NCI-H446 (cell line): ENCODE results near the gene RPS6KB2.
A peak's percentile ranks its signal among the peaks of the same experiment; 100 is the strongest.
"Not testable (repeated sequence)": the region's sequence is repeated elsewhere in the genome, so short reads cannot be mapped to it uniquely, and the experiment has no call there.

Experiments
- DNase-seq, 2 experiments: peaks; one replicate each; lab custom pipeline; 2025; lab: John Stamatoyannopoulos, UW

RPS6KB2 gene

DNA sequence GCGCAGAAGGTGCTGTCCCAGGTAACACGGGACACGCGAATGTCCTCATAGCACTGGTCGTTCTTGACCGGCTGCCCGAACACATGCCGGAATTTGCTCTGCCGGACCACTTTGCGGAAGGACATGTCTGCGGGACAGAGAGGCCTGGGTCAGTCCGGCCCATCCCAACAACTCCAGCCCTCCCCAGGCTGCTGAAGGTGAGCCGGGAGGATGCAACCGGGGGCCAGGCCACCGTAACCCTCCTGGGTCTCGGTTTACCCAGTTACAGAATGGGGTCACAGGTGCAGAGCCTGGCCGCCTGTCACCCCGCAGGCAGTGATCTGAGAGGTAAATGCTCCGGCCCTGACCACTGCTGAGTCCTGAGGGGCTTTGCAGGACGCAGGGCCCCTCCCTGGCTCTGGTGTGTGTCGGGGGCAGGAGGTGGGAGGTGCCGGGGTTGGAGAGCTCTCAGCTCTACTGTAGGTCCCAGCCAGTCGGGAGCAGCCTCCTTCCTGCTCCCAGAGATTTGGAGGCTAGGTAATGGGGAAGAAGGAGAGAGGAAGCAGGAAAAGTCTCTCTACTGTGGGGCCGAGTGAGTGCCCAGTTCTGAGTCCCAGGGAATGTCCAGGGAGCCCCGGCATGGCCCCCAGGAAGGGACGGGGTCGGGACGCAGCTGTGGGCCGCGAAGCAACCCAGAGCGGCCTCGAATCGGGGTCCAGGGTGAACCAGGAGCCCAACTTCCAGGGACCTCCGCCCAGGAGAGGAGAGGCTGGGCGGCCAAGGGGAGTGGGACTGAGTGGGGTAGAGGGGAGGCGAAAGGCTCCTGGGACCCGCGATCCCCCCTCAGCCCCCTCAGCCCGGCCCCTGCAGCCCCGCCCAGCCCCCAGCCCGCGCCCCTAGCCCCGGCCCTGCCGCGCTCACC lies 14.5 kb downstream of the RPS6KB2 start:
- no peak for DNase-seq

DNA sequence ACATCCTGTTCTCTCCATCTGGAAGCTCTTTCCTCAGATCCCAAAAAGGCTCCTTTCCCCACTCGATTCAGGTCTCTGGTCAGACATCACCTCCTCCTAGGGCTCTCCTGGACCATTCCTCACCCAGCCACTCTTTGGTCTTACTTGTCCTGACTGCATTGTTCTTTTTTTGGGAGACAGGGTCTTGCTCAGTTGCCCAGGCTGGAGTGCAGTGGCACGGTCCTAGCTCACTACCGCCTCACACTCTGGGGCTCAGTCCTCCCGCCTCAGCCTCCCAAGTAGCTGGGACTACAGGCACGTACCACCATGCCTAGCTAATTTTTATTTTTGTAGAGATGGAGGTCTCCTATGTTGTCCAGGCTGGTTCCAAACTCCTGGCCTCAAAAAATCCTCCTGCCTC lies 17.2 kb downstream of the RPS6KB2 start:
- no peak for DNase-seq

DNA sequence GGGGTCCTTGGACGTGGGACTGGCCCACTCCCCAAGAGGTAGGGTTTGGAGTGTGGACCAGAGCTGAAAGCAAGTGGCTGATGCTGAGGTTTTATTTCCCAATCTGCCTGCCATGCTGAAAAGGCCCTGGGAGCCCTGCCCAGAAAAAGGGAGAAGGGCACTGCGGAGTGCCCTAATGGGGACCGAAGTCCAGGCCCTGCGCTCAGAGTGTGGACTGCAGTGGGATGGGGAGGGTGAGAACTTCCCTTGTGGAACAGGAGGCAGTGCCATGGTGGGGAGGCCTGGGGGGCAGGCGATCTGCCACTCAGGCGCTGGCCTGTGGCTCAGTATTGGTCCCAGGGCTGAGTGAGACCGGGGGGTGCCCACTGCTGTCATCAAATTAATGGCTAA lies 19.9 kb downstream of the RPS6KB2 start:
- DNase-seq, result no peak

DNA sequence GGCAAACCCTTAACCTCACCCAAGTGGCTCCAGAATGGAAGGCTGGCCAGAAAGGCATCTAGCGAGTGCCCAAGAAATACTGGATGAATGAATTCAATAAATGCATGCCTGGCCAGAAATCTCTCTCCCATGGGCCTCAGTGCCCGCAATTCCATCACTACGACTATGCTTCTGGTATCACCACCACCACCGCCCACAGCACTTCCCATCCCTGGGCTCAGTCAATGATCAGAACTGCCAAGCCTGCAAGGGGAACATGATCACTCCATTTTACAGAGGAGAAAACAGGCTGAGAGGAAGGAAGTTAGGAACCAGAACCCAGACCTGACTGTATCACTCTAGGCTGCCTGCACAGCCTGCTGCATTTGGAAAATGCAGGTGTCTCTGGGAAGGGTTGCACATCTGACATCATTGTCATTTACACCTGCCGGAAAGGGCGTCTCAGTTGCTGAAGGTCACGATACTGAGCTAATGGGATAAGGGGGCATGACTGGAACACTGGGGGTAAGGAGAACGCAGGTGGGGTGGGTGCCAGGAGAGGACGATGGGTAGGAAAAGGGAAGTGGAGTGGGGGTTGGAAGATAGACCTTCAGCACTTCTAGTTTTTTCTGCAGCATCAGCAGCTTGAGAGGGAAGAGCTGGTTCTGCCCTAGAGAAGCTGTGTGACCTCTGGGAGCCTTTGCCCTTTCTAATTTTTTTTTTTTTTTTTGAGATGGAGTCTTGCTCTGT lies 21.0 kb downstream of the RPS6KB2 start:
- DNase-seq, result no peak

DNA sequence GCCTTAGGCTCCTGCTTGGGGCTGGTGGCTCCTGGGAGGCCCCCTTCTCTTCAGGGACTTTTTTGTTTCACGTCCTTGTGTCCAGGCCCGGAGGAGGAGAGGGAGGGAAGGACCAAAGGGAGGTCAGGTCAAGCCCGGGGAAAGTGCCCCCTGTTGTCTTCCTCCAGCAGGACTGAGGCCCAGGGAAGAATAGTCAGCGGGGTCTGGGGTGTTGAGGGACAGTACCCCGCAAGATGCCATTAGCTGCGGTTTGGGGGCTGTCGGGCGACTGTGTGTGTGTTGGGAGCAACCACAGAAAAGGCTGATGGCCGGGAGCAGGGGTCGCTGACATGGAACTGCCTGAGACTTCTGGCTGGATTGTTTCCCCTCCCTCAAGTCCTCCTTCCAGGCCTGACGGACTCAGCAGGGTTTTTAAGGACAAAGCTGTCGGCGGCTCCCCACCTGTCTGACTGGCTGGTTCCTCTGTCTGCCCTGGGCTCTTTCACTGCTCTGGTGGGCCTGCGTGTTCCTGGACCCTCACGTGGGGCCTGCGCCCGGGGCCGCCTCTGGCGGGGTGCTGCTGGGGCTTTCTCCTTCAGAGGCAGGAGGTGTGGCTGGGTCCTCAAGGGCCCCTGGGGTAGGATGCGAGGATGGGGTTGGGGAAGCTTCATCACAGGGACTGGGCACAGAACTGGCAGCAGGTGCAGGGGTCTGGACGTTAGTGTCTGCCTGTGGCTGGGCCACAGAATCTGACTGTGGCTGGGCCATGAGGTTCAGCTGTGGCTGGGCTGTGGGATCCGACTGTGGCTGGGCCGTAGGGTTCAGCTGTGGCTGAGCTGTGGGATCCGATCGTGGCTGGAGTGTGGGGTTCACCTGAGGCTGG lies 22.7 kb downstream of the RPS6KB2 start:
- DNase-seq, result no peak

DNA sequence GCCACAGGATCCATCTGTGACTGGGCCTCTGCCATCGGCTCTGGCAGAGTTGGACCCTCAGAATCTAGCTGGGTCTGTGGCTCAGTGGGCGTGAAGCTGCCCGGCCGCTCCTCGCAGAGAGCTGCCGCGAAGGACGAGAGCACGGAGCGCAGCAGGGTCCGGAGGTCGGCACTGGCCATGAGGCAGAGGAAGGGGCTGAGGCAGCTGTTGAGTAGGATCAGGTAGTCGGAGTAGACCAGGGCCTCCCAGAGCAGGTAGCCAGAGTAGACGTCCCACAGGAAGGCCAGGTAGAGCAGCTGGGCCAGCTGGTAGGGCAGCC lies 23.3 kb downstream of the RPS6KB2 start:
- DNase-seq, result no peak

DNA sequence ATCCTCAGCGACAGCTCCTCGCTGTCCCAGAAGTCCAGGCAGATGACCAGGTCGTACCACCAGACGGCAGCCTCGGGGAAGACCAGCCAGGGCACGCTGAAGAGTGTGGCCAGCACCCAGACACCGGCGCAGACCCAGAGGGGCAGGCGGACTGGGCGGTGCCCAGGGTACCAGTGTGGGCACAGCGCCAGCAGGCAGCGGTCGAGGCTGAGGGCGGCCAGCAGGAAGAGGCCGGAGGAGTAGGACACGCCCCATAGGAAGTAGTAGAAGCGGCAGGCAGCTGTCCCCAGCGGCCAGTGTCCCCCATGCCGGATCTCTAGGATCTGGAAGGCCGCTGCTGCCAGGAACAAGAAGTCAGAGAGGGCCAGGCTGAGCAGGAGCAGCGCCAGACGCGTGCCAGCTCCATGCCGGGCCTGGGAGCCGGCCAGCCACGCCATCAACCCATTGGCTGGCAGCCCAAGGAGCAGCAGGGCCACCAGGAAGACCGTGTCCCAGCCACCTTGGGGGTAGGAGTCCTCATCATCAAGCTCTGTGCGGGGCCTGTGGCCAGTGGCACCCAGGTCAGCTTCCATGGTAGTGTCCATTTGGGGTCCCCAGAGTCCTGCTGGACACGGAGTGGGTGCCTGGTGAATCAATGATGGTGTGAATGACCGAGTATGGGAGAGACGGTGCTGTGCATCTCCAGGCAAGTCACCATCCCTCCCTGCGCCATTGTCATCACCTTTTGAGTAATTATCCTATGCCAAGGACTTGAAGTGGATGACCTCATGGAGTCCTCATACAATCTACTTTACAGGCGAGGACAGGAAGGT lies 24.1 kb downstream of the RPS6KB2 start, which contains the start of gene GPR152:
GPR152 (minus strand) TSS at position 589 of the 812 bp plus-strand sequence; CDS start at position 584, 5 bp downstream.
- peak in 1 of 2 experiments; percentile 68 for DNase-seq

DNA sequence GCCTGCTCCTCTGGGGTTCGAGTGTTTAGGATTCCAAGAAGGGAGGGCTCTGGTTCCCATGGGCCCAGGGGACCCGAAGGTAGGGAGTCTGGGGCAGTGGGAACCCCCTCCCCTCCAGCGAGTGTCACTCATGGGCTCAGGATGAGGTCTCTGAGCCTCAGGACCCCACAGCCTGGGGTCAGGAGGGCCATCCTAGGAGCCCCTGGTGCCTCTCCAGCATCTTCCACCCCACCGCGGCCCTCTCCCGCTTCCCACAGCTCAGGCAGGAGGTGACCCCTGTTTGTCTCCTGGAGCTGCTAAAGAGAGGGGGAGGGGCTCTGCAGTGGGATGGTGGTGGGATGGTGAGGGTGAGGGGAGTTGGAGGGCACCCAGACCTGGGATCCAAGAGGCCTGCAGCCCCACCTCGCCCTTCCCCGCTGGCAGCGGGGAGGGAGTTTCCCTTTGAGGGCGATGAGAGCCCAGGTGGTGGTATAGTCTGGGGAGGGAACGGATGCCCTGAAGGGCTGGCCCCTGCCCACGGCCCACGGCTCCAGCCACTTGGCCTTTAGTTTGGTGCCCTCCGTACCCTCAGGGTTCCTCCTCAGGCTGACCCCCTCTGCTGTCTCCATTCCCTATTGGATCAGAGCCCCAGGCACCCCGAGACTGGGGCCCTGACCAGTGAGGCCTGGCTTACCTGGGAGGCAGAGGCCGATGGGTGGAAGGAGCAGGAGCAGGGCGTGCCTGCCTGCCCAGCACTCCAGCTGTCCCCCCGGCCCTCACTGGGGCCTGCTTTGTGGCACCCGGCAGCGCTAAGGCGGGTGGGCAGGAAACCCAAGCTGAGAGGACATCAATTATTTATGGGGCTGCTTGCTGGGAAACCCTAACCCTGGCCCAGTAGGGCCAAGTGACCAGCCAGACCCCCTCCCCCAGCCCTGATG lies 25.8 kb downstream of the RPS6KB2 start:
- no peak for DNase-seq

DNA sequence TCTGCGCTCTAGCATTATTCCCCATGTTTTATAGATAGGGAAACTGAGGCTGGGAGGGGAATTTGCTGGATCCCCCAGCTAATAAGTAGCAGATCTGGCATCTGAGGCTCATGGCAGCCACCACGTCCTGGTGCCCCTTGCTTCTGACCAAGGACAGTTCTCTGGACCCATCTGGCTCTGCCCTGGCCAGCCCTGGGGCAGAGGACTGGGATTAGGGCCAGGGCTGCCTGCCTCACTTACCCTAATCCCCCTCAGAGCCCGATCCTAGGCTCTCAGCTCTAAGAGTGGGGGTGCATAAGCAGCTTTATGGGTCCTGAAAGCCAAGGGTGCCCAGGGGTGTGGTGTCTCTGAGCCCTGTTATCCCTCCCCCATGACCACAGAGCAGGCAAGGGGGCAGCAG lies 26.8 kb downstream of the RPS6KB2 start, which contains the start of gene CABP4:
CABP4 (plus strand) TSS at position 301 of the 400 bp plus-strand sequence; CDS start at position 371, 70 bp downstream.
- DNase-seq, result no peak

DNA sequence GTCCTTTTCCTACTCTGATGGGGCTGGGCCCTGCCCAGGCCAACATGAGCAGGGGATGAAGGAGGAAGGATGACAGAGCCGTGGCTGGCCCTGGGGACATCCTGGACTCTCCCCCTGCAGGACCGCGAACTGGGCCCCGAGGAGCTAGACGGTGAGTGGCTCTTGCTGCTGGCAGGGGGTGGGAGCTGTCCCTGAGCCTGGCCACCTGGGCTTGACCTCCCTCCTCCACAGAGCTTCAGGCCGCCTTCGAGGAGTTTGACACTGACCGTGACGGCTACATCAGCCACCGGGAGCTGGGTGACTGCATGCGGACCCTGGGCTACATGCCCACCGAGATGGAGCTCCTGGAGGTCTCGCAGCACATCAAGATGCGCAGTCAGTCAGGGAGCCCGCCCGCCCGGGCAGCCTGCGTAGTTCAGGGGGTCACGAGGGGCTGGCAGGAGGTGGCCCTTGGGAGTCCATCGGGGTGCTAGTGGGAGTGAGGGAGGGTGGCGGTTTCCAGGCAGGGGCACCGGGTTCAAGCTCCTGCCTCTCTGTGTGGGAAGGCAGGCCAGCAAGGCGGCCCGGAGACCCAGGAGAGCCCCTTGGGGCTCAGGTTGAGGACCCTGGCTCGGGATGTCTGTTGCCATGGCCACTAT lies 27.9 kb downstream of the RPS6KB2 start:
- no peak for DNase-seq

DNA sequence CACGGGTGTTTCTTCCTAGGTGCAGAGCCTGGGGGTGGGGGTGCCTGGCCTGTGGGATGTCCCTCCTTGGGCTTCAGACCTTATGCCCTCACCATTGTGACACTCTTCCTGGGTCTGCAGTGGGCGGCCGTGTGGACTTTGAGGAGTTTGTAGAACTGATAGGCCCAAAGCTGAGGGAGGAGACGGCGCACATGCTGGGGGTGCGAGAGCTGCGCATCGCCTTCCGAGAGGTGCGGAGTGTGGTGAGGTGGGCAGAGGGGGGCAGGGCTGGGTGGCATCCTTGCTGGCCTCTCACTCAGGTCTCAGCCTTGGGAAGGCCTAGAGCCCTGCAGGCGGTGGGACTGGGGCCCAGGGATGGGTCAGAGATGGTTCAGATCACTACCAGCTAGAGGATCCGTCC lies 29.2 kb downstream of the RPS6KB2 start:
- no peak for DNase-seq

DNA sequence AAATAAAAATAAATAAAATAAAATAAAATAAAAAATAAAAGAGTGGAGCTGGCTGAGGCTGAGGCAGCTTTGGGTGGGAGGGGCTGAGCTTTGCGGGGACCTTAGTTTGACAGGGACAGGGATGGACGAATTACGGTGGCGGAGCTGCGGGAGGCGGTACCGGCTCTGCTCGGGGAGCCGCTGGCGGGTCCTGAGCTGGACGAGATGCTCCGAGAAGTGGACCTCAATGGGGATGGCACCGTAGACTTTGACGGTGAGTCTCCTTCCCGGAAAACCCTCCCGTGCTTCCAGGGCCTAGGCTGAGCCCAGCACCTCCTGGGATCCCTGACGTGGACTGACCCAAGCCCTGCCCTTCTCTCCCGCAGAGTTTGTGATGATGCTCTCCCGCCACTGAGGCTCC lies 30.0 kb downstream of the RPS6KB2 start:
- no peak for DNase-seq

DNA sequence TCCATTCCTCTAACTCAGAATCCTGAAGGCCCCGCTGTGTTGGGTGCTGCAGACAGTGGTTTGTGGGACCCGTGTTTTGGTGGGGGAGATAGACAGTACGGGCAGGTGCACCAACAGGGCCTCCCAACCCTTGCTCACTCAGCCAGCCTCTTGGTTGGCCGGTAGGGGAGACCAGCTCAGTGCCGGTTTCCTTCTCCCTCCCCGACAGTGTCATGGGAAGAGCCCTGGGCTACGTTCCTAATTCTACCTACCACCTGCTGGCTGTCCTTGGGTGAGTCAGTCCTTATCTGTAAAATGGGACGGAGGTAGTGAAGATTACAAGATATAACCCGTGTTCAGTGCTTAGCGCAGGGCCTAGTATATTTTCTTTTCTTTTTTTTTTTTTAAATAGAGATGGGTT lies 34.9 kb downstream of the RPS6KB2 start:
- DNase-seq, result no peak

DNA sequence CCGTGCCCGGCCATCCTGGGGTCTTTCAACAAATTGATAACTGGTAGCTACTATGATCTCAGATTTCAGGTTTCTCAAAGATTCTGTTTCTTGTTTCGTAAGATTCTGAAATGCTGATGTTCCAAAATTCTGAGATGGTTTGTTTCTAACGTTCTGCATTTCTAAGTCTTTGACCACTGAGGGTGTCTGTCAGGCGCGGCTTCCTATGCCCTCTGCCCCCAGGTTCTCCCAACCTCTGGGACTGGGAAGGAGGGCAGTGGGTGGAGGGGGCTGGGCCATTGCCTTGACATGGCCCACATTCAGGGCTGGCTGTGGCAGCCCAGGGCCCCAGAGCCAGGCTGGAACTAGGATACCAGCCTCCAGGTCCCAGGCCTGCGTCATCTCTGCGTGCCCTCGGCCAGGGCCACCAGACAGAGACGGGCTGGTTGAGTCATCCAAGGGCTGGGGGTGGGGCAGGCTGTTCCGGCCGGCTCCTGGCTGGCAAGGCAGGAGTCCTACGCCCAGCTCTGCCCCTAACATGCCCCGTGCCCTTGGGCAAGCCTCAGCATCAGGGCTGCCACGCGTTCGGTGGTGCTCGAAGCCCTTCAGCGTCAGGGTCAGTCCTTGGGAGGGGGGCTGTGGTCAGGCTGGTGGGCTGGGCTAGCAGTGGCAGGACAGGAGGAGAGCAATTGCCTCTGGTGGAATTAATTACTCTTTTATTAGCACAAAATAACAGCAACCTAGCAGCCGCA lies 35.6 kb downstream of the RPS6KB2 start:
- DNase-seq, result no peak

DNA sequence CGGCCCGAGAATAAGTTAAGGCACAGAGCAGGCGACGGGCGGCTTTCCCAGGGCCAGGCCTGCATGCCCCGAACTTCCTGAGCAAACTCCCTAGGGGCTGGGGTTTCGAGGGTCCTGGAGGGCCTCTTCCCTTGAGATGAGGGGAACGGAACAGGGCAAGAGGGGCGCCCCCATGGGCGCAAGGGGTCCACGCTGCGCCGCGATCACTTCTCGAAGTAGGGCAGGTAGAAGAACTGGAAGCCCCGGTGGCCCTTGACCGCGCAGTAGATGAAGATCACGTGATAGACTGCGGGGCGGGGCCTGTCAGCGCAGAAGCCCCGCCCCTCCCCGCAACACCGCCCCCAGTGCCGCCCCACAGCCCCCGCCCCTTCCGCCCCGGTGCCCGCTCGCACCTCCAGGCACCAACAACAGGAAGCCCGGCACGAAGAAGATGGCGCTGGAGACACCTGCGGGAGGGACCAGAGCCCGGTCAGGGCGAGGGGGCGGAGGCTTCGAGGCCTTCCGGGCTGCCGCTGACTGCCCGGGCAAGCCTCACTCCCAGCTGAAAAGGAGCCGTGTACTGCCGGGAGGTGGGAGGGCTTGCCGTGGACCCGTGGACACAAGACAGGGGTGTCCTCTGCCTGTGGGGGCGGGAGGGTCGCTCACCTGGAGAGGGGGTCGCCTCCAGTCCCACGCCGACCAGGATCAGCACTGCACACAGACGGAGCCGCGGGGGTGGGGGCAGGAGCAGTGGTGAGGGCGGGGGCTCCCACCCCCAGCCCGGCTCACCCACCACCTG lies 36.3 kb downstream of the RPS6KB2 start:
- DNase-seq, result no peak

DNA sequence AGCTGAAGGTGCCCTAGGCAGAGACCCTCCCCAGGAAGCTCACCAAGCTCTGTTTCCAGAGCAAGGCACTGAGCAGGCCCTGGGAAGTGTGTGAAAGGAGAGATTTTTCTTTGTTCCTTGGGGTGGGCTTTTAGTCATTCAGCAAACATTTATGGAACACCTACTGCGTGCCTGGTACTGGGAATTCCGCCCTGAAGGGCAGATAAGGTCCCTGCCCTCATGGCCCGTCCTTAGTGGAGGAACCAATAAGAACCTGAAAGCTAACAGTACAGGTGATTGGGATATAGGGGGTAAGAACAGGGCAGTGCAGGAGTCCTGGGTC lies 36.9 kb downstream of the RPS6KB2 start:
- no peak for DNase-seq

DNA sequence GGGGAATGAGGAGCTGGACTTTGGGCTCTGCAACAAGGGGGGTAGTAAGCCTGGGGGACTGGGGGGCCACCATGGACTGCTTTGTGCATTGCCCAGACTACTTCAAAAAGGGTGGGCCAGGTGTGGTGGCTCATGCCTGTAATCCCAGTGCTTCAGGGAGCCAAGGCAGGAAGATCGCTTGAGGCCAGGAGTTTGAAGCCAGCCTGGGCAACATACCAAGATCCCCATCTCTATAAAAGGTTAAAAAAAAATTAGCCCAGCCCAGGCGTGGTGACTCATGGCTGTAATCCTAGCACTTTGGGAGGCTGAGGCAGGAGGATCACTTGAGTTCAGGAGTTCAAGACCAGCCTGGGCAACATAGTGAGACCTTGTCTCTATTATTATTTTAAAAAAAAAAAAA lies 37.2 kb downstream of the RPS6KB2 start:
- not testable (repeated sequence) for DNase-seq

DNA sequence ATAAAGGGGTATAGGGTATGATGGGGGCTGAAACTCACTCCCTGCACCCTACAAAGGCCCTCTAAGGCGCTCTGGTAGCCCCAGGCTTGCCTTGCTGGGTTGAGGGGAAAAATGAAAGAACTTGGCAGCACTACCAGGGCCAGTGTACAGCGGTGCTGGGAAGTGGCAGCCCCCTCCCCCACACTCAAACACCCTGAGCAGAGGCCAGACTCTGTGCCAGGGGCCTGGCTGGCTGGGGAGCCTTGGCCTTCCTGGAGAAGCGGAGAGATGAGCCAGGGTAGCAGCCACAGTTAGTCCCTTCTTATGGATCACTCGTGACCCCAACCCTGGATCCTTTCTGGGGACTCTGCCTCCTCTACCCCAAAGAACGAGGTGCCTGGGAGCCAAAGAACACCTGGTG lies 38.1 kb downstream of the RPS6KB2 start:
- DNase-seq, result no peak
